ENCODE results near the gene CGB1.
A peak's percentile ranks its signal among the peaks of the same experiment; 100 is the strongest.
"Not testable (repeated sequence)": the region's sequence is repeated elsewhere in the genome, so short reads cannot be mapped to it uniquely, and the experiment has no call there.

CGB1 gene

GRCh38 chr19:49036815-49037214 lies at the start of gene CGB1:
Gene CGB1, minus strand, starts transcription at chr19:49036895. Its CDS starts 184 bp downstream, at chr19:49036711.
- peak in 2 of 6 experiments; percentile 7 to 20 for DNase-seq

- DNase-seq: no peak
Measured at GRCh38 chr19:49086296-49086695, 49.6 kb upstream of the CGB1 start.

- DNase-seq: no peak
Measured at GRCh38 chr19:49085868-49086232, 49.2 kb upstream of the CGB1 start.

- peak; percentile 98 to 99 (median 99) for DNase-seq
Measured at GRCh38 chr19:49085020-49085867, 48.5 kb upstream of the CGB1 start, which contains the start of gene SNRNP70. Gene SNRNP70, plus strand, starts transcription at chr19:49085451. Its CDS starts 964 bp downstream, at chr19:49086415.

GRCh38 chr19:49084206-49085019 lies 47.7 kb upstream of the CGB1 start:
- no peak for DNase-seq

- no peak for DNase-seq
Measured at GRCh38 chr19:49081273-49081672, 44.6 kb upstream of the CGB1 start.

- no peak for DNase-seq
Measured at GRCh38 chr19:49080392-49080791, 43.7 kb upstream of the CGB1 start.

- DNase-seq: not testable (repeated sequence)
Measured at GRCh38 chr19:49074869-49075268, 38.2 kb upstream of the CGB1 start.

- no peak for DNase-seq
Measured at GRCh38 chr19:49073514-49074378, 37.1 kb upstream of the CGB1 start.

GRCh38 chr19:49071860-49072547 lies 35.3 kb upstream of the CGB1 start:
- no peak for DNase-seq

GRCh38 chr19:49070416-49070815 lies 33.7 kb upstream of the CGB1 start:
- no peak for DNase-seq

- no peak for DNase-seq
Measured at GRCh38 chr19:49069026-49069425, 32.3 kb upstream of the CGB1 start.

- DNase-seq: no peak
Measured at GRCh38 chr19:49067554-49067953, 30.9 kb upstream of the CGB1 start.

- DNase-seq: no peak
Measured at GRCh38 chr19:49065905-49066512, 29.3 kb upstream of the CGB1 start.

GRCh38 chr19:49064768-49065611 lies 28.3 kb upstream of the CGB1 start, which contains the start of gene NTF4:
Gene NTF4, minus strand, starts transcription at chr19:49064818. Its CDS starts 2,821 bp downstream, at chr19:49061997.
- DNase-seq: no peak

GRCh38 chr19:49064029-49064629 lies 27.4 kb upstream of the CGB1 start:
- DNase-seq: no peak

- no peak for DNase-seq
Measured at GRCh38 chr19:49061445-49061844, 24.8 kb upstream of the CGB1 start.

GRCh38 chr19:49061000-49061399 lies 24.3 kb upstream of the CGB1 start:
- no peak for DNase-seq

- DNase-seq: no peak
Measured at GRCh38 chr19:49059053-49059452, 22.4 kb upstream of the CGB1 start.

GRCh38 chr19:49058562-49058961 lies 21.9 kb upstream of the CGB1 start:
- DNase-seq: no peak
